Fibroblast of the aortic adventitia (primary cell): ENCODE data around the gene PCK2. TPM values are rescaled to one million over a fixed set of nuclear protein-coding genes. Genes with fewer than 3 reads are reported as not detected.

ENCODE experiments used
- DNase-seq: peaks from one replicate; pipeline ENCODE4 v3.0.0-alpha.2; 2010; ENCODE audit warnings: low read depth
- H3K4me3 ChIP-seq: 2 replicates; pipeline ENCODE4 v1.5.1; 2011; ENCODE audit warnings: low read depth, mild to moderate bottlenecking, control low read depth, low read length, moderate library complexity
- total RNA-seq: library from RNA; depleted of rRNA; stranded (reverse); fragments of >200 nt; gene quantifications from 2 replicates; pipeline ENCODE4 v1.2.3, GENCODE V29; 2012; ENCODE audit warnings: low replicate concordance
- TF ChIP-seq, protein P1 (sequence below): IDR thresholded peaks from 2 replicates; pipeline ENCODE4 v1.5.1; 2011; ENCODE audit warnings: mild to moderate bottlenecking, low read length, control low read depth, inconsistent platforms; ENCODE audit not compliant: insufficient read depth

PCK2 gene
- total RNA-seq, 1 donor, result 36.5 TPM

DNA sequence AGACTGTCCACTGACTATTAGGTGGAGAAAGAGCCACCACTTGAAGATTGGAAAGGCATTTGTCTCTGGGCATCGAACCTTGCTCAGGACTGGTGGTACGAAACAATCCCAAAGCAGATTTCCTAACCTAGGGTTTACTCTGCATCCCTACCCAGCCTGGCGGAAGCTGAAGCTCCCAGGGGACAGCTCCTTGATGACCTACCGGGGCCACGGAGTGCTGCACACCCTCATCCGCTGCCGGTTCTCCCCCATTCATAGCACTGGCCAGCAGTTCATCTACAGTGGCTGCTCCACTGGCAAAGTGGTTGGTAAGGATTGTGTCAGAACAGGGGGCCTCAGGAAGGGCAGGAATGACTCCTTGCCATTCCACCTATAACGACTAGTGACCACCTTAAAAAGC, 27.1 kb downstream of the PCK2 start:
- DNase-seq, result no peak
- TF ChIP-seq, protein P1, sequence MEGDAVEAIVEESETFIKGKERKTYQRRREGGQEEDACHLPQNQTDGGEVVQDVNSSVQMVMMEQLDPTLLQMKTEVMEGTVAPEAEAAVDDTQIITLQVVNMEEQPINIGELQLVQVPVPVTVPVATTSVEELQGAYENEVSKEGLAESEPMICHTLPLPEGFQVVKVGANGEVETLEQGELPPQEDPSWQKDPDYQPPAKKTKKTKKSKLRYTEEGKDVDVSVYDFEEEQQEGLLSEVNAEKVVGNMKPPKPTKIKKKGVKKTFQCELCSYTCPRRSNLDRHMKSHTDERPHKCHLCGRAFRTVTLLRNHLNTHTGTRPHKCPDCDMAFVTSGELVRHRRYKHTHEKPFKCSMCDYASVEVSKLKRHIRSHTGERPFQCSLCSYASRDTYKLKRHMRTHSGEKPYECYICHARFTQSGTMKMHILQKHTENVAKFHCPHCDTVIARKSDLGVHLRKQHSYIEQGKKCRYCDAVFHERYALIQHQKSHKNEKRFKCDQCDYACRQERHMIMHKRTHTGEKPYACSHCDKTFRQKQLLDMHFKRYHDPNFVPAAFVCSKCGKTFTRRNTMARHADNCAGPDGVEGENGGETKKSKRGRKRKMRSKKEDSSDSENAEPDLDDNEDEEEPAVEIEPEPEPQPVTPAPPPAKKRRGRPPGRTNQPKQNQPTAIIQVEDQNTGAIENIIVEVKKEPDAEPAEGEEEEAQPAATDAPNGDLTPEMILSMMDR, result no peak

DNA sequence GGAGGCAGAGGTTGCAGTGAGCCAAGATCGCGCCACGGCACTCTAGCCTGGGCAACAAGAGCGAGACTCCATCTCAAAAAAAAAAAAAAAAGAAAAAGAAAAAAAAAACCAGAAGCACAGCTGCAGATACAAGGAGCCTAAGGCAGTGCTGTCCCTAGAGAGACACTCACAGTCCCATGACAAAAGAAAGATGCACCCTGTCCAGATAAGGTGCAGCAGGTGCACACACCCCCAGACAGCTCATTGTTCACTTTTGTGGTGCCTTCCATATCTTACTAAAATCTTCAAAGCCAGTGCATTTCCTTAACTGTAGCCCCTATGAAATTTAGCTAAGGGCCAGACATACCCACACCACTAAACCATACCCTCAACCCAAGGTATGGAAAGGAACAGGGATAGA, 28.3 kb downstream of the PCK2 start:
- H3K4me3 ChIP-seq, result no peak overlapping the region
- DNase-seq, result no peak
- TF ChIP-seq, protein P1, result no peak

More for the DNA sequence above, 27.1 kb downstream of the PCK2 start:
- no peak overlapping the region for H3K4me3 ChIP-seq

DNA sequence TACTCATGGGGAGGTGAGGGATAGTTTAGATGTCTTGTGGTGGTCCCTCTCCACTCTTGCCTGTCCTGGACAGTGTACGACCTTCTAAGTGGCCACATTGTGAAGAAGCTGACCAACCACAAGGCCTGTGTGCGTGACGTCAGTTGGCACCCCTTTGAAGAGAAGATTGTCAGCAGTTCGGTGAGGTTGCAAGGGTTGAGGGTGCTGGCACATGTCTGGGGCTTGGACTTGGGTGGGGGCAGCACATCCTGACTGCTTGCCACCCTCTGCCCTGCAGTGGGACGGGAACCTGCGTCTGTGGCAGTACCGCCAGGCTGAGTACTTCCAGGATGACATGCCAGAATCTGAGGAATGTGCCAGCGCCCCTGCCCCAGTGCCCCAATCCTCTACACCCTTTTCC, 28.8 kb downstream of the PCK2 start:
- DNase-seq, result no peak
- TF ChIP-seq, protein P1, result no peak
- H3K4me3 ChIP-seq, result no peak overlapping the region

DNA sequence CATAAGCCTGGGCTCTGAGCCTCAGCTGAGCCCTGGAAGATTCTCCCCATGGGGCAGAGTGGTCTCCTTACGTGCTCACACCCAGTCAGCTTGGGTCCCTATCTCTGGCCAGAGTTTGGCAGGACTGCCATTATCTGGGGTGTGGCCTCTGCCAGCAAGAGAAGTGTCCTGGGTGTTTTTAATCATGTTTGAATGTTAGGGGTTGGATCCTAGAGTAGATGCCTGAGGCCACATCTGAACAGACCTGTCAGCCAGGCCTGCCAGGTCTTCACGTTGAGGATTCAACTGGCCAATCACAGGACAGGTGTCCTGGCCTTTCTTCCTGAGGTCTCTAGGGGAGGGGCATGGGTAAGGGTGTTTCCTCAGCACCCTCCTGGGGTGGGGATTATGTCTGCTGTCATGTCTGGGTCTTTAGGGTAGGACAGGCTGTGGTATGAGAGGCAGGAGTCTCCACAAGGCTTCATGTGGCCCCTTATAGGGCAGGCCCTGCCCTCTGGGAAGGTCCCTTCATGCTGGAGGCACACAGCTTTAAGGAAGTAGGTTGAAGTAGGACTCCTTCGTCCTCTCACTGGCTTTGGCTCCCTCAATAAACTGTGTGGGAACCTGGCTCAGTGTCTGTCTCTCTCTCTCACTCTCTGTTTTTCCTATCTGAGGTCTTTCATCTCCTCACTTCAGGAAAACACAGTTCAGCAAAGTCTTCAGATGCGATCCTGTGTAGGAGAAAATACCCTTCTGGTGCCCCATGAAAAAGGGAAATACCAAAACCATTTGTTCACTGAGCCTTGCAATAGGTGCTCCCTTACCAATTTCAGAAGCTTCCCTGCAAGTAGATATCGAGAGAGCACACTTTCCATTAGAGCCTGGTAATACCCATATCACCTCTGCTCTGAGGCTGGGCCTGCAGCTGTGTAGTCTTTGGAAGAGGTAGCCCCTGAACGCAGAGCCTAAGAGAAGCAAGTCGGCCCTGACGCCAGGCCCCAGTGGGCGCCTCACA, 29.6 kb downstream of the PCK2 start:
- TF ChIP-seq, protein P1, result no peak
- no peak overlapping the region for H3K4me3 ChIP-seq
- DNase-seq, result no peak

DNA sequence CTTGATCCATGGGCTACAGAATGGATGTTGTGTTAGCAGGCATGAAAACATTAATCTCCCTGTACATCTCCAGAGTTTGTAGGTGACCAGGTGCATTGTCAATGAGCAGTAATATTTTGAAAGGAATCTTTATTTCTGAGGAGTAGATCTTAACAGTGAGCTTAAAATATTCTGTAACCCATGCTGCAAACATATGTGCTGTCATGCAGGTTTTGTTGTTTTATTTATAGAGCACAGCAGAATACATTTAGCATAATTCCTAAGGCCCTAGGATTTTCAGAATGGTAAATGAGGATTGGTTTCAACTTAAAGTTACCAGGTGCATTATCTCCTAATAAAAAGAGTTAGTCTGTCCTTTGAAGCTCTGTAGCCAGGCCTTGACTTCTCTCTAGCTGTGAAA, 32.8 kb downstream of the PCK2 start:
- no peak for DNase-seq
- H3K4me3 ChIP-seq, result no peak overlapping the region
- TF ChIP-seq, protein P1, result no peak

DNA sequence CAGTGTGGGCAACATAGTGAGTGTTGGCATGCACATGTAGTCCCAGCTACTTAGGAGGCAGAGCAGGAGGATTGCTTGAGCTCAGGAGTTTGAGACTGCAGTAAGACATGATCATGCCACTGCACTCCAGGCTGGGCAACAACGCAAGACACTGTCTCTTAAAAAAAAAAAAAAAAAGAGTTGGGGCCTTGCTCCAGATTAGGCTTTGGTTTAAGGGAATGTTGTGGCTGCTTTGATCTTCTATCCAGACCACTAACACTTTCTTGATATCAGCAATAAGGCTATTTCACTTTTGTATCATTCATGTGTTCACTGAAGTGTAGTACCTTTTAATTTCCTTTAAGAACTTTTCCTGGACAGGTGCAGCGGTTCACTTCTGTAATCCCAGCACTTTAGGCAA, 33.6 kb downstream of the PCK2 start:
- DNase-seq, result no peak
- H3K4me3 ChIP-seq, result no peak overlapping the region
- TF ChIP-seq, protein P1, result no peak
